K562 (cell line): ENCODE measurements around the gene SUN5. TPM values are rescaled to one million over a fixed set of nuclear protein-coding genes. Genes with fewer than 3 reads are reported as not detected.
A peak's percentile ranks its signal among the peaks of the same experiment; 100 is the strongest.

Source experiments
- ATAC-seq: fragments of 200-7000 bp; cut with Tn5 transposase; 3 replicates; pipeline ENCODE4 v1.9.1; 2020; ENCODE audit warnings: moderate library complexity
- BruUV-seq: library from RNA; stranded (reverse); fragments of 400-500 nt; replicated peaks from 2 replicates; lab custom pipeline; 2021; lab: Mats Ljungman, UMichigan
- CTCF ChIA-PET: fragments of 300-600 bp; formaldehyde crosslinking; extraction: SDS; loops from one replicate; lab custom pipeline; 2021; ENCODE audit warnings: low intra/inter-chr PET ratio; lab: Yijun Ruan, JAX
- POLR2A ChIA-PET: fragments of 300-600, 350-650 bp; sonication (Branson Sonifier 250); formaldehyde crosslinking; extraction: SDS; loops from one replicate; lab custom pipeline; 2021; ENCODE audit warnings: antibody characterized with exemption, inconsistent platforms; lab: Yijun Ruan, JAX
- DNase-seq, 4 experiments: peaks; one replicate each; pipeline versions ENCODE4 v3.0.0 to v3.0.0-alpha.2; 2011 to 2018; ENCODE audit warnings: low spot score in 3 of 4, mixed read lengths in 3 of 4; ENCODE audit errors: extremely low read depth in 1 of 4
- FAIRE-seq: peaks from 2 replicates; lab custom pipeline; 2011; peaks lifted over from hg19 to GRCh38; lab: Jason Lieb, UNC
- H2AFZ ChIP-seq: 2 replicates; pipeline ENCODE4 v1.6.0; 2011; ENCODE audit warnings: low read depth, low read length, control low read depth, inconsistent platforms
- H3K27ac ChIP-seq: fragments of 200-600 bp; 3 replicates; pipeline ENCODE4 v1.8.0; 2011; ENCODE audit warnings: low read depth, mild to moderate bottlenecking, control low read depth, inconsistent platforms, low read length, moderate library complexity, mixed read lengths; ENCODE audit errors: extremely low read depth
- H3K27me3 ChIP-seq, 2 experiments: fragments of 300-600 bp in 1 of 2; 2 replicates in 1 of 2; 3 replicates in 1 of 2; pipeline versions ENCODE4 v1.6.0 to v1.8.0; 2011; ENCODE audit warnings: inconsistent platforms in 2 of 2, low read length in 2 of 2, mild to moderate bottlenecking in 1 of 2, mixed read lengths in 1 of 2, moderate library complexity in 1 of 2; ENCODE audit not compliant: control insufficient read depth in 2 of 2, insufficient read depth in 2 of 2
- H3K36me3 ChIP-seq: fragments of 300-600 bp; 3 replicates; pipeline ENCODE4 v1.8.0; 2011; ENCODE audit warnings: mild to moderate bottlenecking, low read length, inconsistent platforms; ENCODE audit not compliant: control insufficient read depth, insufficient read depth
- H3K4me1 ChIP-seq, 2 experiments: fragments of 200-600 bp in 1 of 2; replicated peaks in 1 of 2; 2 replicates in 1 of 2; 3 replicates in 1 of 2; pipeline versions ENCODE4 v1.5.1 to v1.8.0; 2011; ENCODE audit warnings: inconsistent platforms in 2 of 2, low read length in 2 of 2, mild to moderate bottlenecking in 1 of 2, mixed read lengths in 1 of 2, moderate library complexity in 1 of 2; ENCODE audit not compliant: control insufficient read depth in 2 of 2, insufficient read depth in 2 of 2
- H3K4me2 ChIP-seq: 2 replicates; pipeline ENCODE4 v1.6.1; 2011; ENCODE audit warnings: low read length, control low read depth, inconsistent platforms, mixed read lengths; ENCODE audit not compliant: insufficient read depth
- H3K4me3 ChIP-seq: fragments of 200-600 bp; sonication (generic), shearing (Covaris generic); 2 replicates; pipeline ENCODE4 v1.5.1; 2016; ENCODE audit warnings: control low read depth, inconsistent platforms
- H3K79me2 ChIP-seq: fragments of 200-600 bp; 3 replicates; pipeline ENCODE4 v1.8.0; 2011; ENCODE audit warnings: low read length, inconsistent platforms; ENCODE audit not compliant: control insufficient read depth, insufficient read depth
- H3K9ac ChIP-seq, 2 experiments: 2 replicates each; pipeline versions ENCODE4 v1.6.0 to v1.6.1; 2011; ENCODE audit warnings: low read depth in 2 of 2, low read length in 2 of 2, control low read depth in 1 of 2, inconsistent platforms in 1 of 2, mild to moderate bottlenecking in 1 of 2, mixed read lengths in 1 of 2; ENCODE audit not compliant: insufficient read depth in 1 of 2
- H3K9me1 ChIP-seq: one replicate; pipeline ENCODE4 v1.6.0; 2011; ENCODE audit warnings: inconsistent platforms, mild to moderate bottlenecking, low read length, moderate library complexity; ENCODE audit not compliant: control insufficient read depth, insufficient read depth
- H3K9me3 ChIP-seq: replicated peaks from 2 replicates; pipeline ENCODE4 v1.5.1; 2011; ENCODE audit warnings: low read depth, low read length, inconsistent platforms; ENCODE audit not compliant: control insufficient read depth, insufficient read depth
- H4K20me1 ChIP-seq: replicated peaks from 2 replicates; pipeline ENCODE4 v1.6.1; 2011; ENCODE audit warnings: low read length, inconsistent platforms, mixed read lengths; ENCODE audit not compliant: control insufficient read depth, insufficient read depth
- FOSL1 ChIP-seq: fragments of 200-800 bp; sonication (Bioruptor generic); conservative IDR thresholded peaks from 2 replicates; pipeline ENCODE4 v1.6.1; 2016; ENCODE audit warnings: missing genetic modification characterization, missing compliant biosample characterization
- GATAD2A ChIP-seq: fragments of 450-650 bp; IDR thresholded peaks from 2 replicates; pipeline ENCODE4 v1.6.1; 2017
- IFI16 ChIP-seq: fragments of 250-450 bp; sonication (Bioruptor Pico); IDR thresholded peaks from 2 replicates; pipeline ENCODE4 v2.1.2; 2022; ENCODE audit warnings: mild to moderate bottlenecking, inconsistent platforms
- MNT ChIP-seq, 2 experiments: fragments of 450-650 bp; conservative IDR thresholded peaks; 2 replicates each; pipeline ENCODE4 v1.6.1; 2017; ENCODE audit warnings: mild to moderate bottlenecking in 2 of 2, moderate library complexity in 2 of 2
- NFXL1 ChIP-seq: fragments of 450-650 bp; formaldehyde crosslinking; IDR thresholded peaks from 2 replicates; pipeline ENCODE4 v1.4.0; 2021; ENCODE audit warnings: mild to moderate bottlenecking
- RBM25 ChIP-seq: fragments of 200-400 bp; formaldehyde crosslinking; IDR thresholded peaks from 2 replicates; pipeline ENCODE4 v1.6.1; 2018; ENCODE audit warnings: low read length, low read depth, moderate library complexity; ENCODE audit not compliant: severe bottlenecking
- SMARCA4 ChIP-seq: fragments of 450-650 bp; IDR thresholded peaks from 2 replicates; pipeline ENCODE4 v1.6.1; 2016
- VEZF1 ChIP-seq: fragments of 200-800 bp; sonication (Bioruptor generic); IDR thresholded peaks from 2 replicates; pipeline ENCODE4 v1.6.1; 2017; ENCODE audit warnings: missing genetic modification characterization, missing compliant biosample characterization
- ZFP36 ChIP-seq: fragments of 150-350 bp; IDR thresholded peaks from 2 replicates; pipeline ENCODE4 v1.6.1; 2018; ENCODE audit warnings: low read length, low read depth; ENCODE audit not compliant: partially characterized antibody
- ZKSCAN3 ChIP-seq: fragments of 250-450 bp; sonication (Bioruptor Pico); IDR thresholded peaks from 2 replicates; pipeline ENCODE4 v1.4.0; 2020
- ZNF174 ChIP-seq: fragments of 250-450 bp; sonication (Bioruptor Pico); IDR thresholded peaks from 2 replicates; pipeline ENCODE4 v1.4.0; 2020; ENCODE audit warnings: mild to moderate bottlenecking
- ZNF512 ChIP-seq: IDR thresholded peaks from 2 replicates; pipeline ENCODE4 v1.6.1; 2016; ENCODE audit warnings: missing genetic modification characterization, missing compliant biosample characterization
- ZNF57 ChIP-seq: fragments of 450-650 bp; formaldehyde crosslinking; IDR thresholded peaks from 2 replicates; pipeline ENCODE4 v1.4.0; 2020; ENCODE audit warnings: mild to moderate bottlenecking, moderate library complexity
- ZNF764 ChIP-seq: fragments of 250-450 bp; sonication (Bioruptor Pico); IDR thresholded peaks from 2 replicates; pipeline ENCODE4 v1.4.0; 2020; ENCODE audit warnings: low read depth, mild to moderate bottlenecking, moderate library complexity
- WGBS: fragments of 100-300 bp; shearing (Covaris generic); methylation state at CpG from one replicate; pipeline ENCODE4 v1.1.6; 2016; ENCODE audit warnings: low coverage, mixed read lengths; ENCODE audit not compliant: insufficient coverage; ENCODE audit errors: missing lambda C conversion rate; 5-methylcytosine and 5-hydroxymethylcytosine counted together
- in situ Hi-C: fragments of 300-500 bp; cut with MboI; formaldehyde crosslinking; loops from 4 replicates; pipeline ENCODE4 v1.15.0; 2018; ENCODE audit warnings: inconsistent platforms, mixed read lengths
- intact Hi-C: fragments of 100-400 bp; cut with micrococcal nuclease; formaldehyde crosslinking; loops from 2 replicates; pipeline ENCODE4 v1.14.2; 2022
- polyA plus RNA-seq, 8 experiments: library from polyadenylated mRNA; depleted of rRNA in 4 of 8; stranded (reverse) in 5 of 8; unstranded in 3 of 8; fragments of >200 nt; fragmentation: Nextera tagmentation in 2 of 8; fragmentation: Illumina TruSeq in 1 of 8; extraction: Ambion mirVana in 2 of 8; extraction: Trizol in 1 of 8; gene quantifications; 2 replicates each; pipeline versions ENCODE4 v1.2.1 to v1.2.3, GENCODE V29; 2011 to 2014; ENCODE audit warnings: inconsistent platforms in 1 of 8, missing spikeins in 1 of 8
- total RNA-seq, 7 experiments: library from RNA; depleted of rRNA in 6 of 7; stranded (reverse); fragments of >200 nt in 6 of 7; fragmentation: Illumina TruSeq in 2 of 7; extraction: Trizol in 2 of 7; gene quantifications; 2 replicates each; pipeline versions ENCODE4 v1.2.1 to v1.2.3, GENCODE V29; 2011 to 2021; ENCODE audit warnings: low replicate concordance in 1 of 7

SUN5 gene
- total and polyA plus RNA-seq, 9 of the 15 experiments (the other 6 are each of a cell fraction or from before 2014, with no cell fraction given): not detected

- TF ChIP-seq RBM25: peak; percentile 71
Measured at GRCh38 chr20:32970115-32970972, 33.9 kb downstream of the SUN5 start (continued).

- ChIA-PET POLR2A (no interaction called here), CTCF (no interaction called here)
- no TSS peak for BruUV-seq
- H2AFZ ChIP-seq: no peak overlapping the region
- H3K79me2 ChIP-seq: no peaks in the 10 kb centered on the region
- 13% methylated on average over 13 of the region's 13 CpGs for WGBS
- H3K36me3 ChIP-seq: no peaks in the 10 kb centered on the region
- H3K27ac ChIP-seq: no peak overlapping the region
- H3K4me1 ChIP-seq: peaks cover 5 to 8% of the 10 kb centered on the region in 2 experiments; a peak in 3 of 5 replicates
- TF ChIP-seq SMARCA4: no peak
- no peak for TF ChIP-seq ZNF174 (CRISPR knock-in tag)
- TF ChIP-seq ZFP36: peak; percentile 95
- TF ChIP-seq VEZF1: no peak
- TF ChIP-seq IFI16 (CRISPR knock-in tag): no peak
- TF ChIP-seq NFXL1: no peak
- no peak for TF ChIP-seq ZKSCAN3 (CRISPR knock-in tag)
- TF ChIP-seq RBM25: peak; percentile 67
- no peak for TF ChIP-seq MNT (conservative IDR thresholded peaks at IDR 0.05)
- no peak for TF ChIP-seq FOSL1 (tag)
- no peak for TF ChIP-seq ZNF764
- TF ChIP-seq ZNF57 (CRISPR knock-in tag): no peak
- no peak for TF ChIP-seq GATAD2A
- TF ChIP-seq ZNF512 (tag): no peak
- H3K9me3 ChIP-seq: no peaks in the 10 kb centered on the region
- H4K20me1 ChIP-seq: no peaks in the 10 kb centered on the region; the same call in 1 of the 2 replicates
- no peak overlapping the region for H3K4me2 ChIP-seq
- DNase-seq: no peak
- FAIRE-seq: no peak
- H3K9ac ChIP-seq: no peak overlapping the region
- in situ Hi-C loops: no loop called here
- ATAC-seq: no peak
- no peaks in the 10 kb centered on the region for H3K9me1 ChIP-seq
- intact Hi-C loops: no loop called here
- H3K4me3 ChIP-seq: no peak overlapping the region
- peaks cover 25 to 68% of the 10 kb centered on the region in 2 experiments for H3K27me3 ChIP-seq
Measured at GRCh38 chr20:32969356-32970114, 34.7 kb downstream of the SUN5 start.
